T1000 (cell line): ENCODE data around the gene WDR5B.
A peak's percentile ranks its signal among the peaks of the same experiment; 100 is the strongest.

Experiments used
- DNase-seq: peaks from one replicate; lab custom pipeline; 2025; ENCODE audit warnings: mixed read lengths; lab: John Stamatoyannopoulos, UW

Gene WDR5B

GRCh38 chr3:122409446-122409845 is 6.4 kb downstream of the WDR5B start:
- no peak for DNase-seq

GRCh38 chr3:122407946-122408345 is 7.9 kb downstream of the WDR5B start:
- no peak for DNase-seq

- DNase-seq: no peak
Measured at GRCh38 chr3:122406198-122406597, 9.7 kb downstream of the WDR5B start.

- no peak for DNase-seq
Measured at GRCh38 chr3:122405015-122405414, 10.8 kb downstream of the WDR5B start.

- DNase-seq: no peak
Measured at GRCh38 chr3:122403489-122403888, 12.4 kb downstream of the WDR5B start.

- no peak for DNase-seq
Measured at GRCh38 chr3:122398920-122399319, 16.9 kb downstream of the WDR5B start.

GRCh38 chr3:122397201-122397600 is 18.7 kb downstream of the WDR5B start:
- DNase-seq: no peak

- DNase-seq: no peak
Measured at GRCh38 chr3:122396511-122396910, 19.4 kb downstream of the WDR5B start.

GRCh38 chr3:122395582-122395981 is 20.3 kb downstream of the WDR5B start:
- no peak for DNase-seq

GRCh38 chr3:122394173-122394572 is 21.7 kb downstream of the WDR5B start:
- no peak for DNase-seq

- no peak for DNase-seq
Measured at GRCh38 chr3:122392868-122393844, 22.7 kb downstream of the WDR5B start.

GRCh38 chr3:122391681-122392446 is 24.0 kb downstream of the WDR5B start:
- DNase-seq: no peak

- no peak for DNase-seq
Measured at GRCh38 chr3:122390665-122391064, 25.2 kb downstream of the WDR5B start.

- DNase-seq: no peak
Measured at GRCh38 chr3:122389892-122390291, 26.0 kb downstream of the WDR5B start.

GRCh38 chr3:122389197-122389596 is 26.7 kb downstream of the WDR5B start:
- DNase-seq: no peak

GRCh38 chr3:122387709-122388108 is 28.2 kb downstream of the WDR5B start:
- no peak for DNase-seq

GRCh38 chr3:122383771-122384697 is 31.8 kb downstream of the WDR5B start, which contains the start of gene FAM162A:
Gene FAM162A, plus strand, starts transcription at chr3:122384182. Its CDS starts 84 bp downstream, at chr3:122384266.
- peak; percentile 85 for DNase-seq

- DNase-seq: peak; percentile 75
Measured at GRCh38 chr3:122382888-122383666, 32.8 kb downstream of the WDR5B start, which contains the start of gene MIX23. Gene MIX23, minus strand, starts transcription at chr3:122383231. Its CDS starts 7 bp downstream, at chr3:122383224.

GRCh38 chr3:122377975-122378374 is 37.9 kb downstream of the WDR5B start:
- DNase-seq: no peak

- DNase-seq: no peak
Measured at GRCh38 chr3:122374034-122374433, 41.8 kb downstream of the WDR5B start.

- DNase-seq: no peak
Measured at GRCh38 chr3:122366379-122366749, 49.5 kb downstream of the WDR5B start.
